NOMO-1 treated with dmso at 0.1 percent for 144 hours (cell line): ENCODE measurements around the gene TMC2.
"Not testable (repeated sequence)": the region's sequence is repeated elsewhere in the genome, so short reads cannot be mapped to it uniquely, and the experiment has no call there.

ENCODE experiments used
- DNase-seq: peaks from one replicate; lab custom pipeline; 2025; ENCODE audit not compliant: unreplicated experiment; lab: John Stamatoyannopoulos, UW

TMC2 gene

DNA sequence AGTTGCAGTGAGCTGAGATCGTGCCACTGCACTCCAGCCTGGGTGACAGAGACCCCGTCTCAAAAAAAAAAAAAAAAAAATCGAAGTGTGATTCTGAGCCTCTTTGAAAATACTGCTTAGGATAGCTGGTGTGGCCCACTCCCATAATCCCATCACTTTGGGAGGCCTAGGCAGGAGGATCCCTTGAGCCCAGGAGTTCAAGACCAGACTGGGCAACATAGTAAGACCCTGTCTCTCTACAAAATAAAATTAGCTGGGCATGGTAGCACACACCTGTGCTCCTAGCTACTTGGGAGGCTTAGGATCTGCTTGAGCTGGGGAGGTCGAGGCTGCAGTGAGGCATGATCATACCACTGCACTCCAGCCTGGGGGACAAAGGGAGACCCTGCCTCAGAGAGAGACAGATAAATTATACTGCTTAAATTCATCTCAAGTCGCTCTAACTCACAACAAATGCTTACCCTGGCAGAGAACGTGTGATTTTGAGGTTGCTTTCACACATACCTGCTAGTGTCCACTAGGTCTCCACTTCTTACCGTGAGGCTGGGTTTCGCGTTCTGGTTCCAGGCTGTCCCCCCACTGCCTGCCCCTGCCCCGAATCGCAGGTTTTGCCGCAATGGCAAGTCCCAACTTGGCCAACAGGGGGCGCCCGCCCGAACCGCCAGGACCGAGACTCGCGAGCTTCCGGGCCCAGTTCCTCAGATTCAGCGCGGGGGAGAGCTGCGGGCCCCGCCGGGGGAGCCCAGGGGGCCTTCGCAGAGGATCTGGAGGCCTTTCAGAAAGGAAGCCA lies 12.3 kb upstream of the TMC2 start:
- peak; percentile 58 for DNase-seq

DNA sequence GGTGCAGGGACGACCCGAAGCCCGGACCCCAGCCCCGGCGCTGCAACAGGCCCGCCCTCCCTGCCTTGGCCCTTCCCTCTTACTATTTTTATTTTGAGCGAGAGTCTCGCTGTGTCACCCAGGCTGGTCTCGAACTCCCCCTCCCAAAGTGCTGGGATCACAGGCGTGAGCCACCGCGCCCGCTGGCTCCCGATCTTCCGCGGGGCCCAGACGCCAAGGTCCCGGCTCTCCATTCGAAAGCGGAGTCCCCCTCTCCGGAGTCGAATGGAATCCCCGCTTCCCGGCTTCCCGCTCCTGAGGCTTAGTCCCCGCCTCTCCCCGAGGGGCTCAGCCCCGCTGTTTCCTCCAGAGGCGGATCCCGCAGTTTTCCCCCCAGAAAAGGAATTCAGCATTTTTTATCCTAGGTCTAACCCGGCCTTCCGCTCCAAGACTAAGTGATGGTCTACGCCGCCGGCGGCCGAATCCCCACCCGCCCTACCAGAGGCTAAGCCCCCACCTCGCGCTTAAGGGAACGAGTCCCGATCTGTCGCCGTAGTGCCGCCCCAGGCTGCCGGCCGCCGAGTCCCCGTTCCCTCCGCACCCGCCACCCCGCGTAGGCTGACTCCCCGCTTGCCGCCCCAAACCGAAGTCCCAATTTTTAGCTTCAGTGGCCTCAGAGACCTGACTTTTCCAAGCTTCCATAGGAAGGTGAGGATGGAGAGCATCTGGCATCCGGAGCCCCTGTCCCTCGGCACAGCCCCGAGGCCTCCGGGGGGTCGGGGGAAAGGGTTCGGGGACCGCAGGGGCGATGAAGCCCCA lies 11.5 kb upstream of the TMC2 start:
- no peak for DNase-seq

DNA sequence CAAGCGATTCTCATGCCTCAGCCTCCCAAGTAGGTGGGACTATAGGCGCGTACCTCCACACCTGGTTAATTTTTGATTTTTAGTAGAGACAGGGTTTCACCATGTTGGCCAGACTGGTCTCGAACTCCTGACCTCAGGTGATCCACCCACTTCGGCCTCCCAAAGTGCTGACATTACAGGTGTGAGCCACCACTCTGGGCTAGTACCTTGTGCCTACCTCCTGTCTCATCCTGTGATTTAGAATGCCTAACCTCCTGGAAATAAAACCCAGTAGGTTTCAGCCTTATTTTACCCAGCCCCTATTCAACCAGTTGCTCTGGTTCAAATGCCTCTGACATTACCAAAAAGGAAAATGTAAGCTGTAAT lies 10.2 kb upstream of the TMC2 start:
- DNase-seq, result not testable (repeated sequence)

DNA sequence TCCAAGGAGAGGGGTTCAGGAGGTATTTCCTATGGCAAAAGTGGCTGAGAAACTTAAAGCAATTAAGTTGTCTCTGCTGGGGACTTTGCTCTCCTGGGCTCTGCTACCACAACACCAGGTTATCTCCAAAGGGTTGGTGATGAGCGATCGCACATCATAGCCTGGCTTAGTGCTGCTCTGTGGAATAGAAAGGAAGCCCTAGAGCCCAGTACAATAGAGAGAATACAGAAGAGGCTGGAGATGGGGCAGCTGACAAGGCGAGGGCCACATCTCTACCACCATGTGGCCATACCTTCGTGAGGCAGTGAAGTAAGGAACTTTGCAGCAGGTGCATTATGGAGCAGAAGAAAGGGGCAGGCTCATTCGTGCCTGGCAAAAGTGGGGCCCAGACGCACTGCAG lies 8.6 kb upstream of the TMC2 start:
- no peak for DNase-seq

DNA sequence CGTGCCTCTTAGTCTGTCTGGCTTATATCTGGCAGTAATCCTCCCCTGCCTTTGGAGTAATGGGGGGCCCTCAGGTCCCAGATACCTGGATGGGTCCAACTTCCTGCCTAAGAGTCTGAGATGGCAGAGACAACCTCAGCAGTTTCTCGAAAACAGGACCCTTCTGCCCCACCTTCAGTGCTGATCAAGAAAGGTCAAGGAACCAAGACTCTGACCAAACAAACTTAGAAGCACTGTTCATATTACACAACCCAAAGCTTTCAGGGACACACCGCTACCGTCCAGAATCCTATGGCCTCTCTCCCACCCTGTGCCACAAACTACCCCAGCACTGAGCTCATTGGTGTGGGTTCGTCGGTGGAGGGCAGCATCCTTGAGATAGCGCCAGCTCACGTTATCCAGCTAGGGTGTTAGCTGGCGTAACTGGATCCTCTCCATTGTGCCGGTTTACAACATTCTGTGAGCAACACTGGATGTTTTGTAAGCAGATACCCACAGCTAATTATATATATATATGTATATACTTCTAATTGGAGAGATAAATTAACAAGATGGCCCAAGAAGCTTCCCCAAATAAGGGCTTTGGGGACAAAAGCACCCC lies 7.6 kb upstream of the TMC2 start:
- DNase-seq, result no peak

DNA sequence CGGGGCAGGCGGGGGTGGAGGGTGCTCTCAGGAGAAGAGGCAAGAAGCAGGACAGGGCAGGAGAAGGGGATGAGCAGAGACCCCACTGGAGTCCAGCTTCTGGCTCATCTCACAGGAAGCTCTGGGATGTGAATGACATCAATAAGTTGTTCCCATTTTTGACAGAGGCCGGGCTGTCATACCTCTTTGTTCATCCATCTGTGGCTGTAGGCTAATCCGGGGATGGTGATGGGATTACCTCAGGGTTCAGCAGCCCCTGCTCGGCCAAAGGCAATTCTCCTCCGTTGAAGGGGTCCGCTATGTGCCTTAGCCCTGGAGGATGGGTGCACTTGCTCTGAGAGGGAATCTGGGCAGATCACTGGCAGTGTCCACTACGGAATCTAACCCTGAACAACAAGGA lies 3.3 kb upstream of the TMC2 start:
- DNase-seq, result no peak

DNA sequence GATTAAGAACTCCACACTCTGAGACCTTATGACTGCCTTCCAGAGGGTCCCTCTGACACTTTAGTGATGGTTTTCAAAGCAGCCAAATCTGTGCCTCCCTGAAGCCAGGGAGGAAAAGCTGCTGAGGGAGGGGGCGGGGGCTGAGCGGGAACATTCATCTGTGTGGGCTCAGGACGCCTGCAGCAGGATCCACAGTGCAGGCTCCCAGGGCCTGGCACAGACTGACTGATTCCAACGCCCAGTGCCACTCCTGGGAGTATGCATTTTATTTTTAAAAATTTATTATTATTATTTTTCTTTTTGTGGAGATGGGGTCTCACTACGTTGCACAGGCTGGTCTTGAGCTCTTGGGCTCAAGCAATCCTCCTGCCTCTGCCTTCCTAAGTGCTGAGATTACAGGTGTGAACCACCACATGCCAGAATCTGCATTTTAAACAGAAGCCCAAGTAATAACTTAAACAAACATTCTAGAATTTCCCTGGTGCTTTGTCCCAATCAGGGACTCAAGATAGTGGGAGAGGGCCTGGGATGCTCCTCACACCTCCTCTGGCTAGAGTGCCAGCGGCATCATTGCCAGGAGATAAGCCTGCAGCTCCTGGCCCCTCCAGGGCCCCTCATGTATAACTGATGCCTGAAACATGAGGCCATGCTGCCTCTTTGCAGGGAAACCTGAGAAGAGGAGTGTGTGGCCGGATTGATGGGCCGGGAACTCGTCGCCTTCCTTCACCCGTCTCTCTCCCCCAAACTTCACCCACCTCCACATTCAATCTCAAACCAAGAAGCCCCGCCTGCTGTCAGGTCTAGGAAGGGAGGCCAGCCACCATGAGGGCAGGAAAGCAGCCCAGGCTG lies 438 bp upstream of the TMC2 start:
- DNase-seq, result no peak

DNA sequence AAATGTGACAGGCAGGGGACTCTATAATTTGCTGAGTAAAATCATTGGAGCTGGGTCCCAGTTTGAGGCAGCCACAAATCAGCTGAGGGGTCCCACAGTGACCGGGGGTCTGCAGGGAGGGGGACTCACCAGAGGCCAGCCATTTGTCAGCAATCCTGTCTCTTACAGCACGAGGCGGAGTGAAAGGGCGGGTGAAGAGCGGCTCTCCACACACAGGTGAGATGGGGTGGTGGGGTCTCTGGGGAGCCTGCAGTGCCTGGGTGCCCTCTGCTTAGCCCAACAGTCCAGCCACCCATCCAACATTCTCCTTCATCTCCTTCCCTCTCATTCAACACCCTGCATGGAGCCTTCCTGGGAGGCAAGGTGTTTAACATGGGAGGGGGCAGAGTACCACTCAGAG lies 728 bp downstream of the TMC2 start:
- no peak for DNase-seq

DNA sequence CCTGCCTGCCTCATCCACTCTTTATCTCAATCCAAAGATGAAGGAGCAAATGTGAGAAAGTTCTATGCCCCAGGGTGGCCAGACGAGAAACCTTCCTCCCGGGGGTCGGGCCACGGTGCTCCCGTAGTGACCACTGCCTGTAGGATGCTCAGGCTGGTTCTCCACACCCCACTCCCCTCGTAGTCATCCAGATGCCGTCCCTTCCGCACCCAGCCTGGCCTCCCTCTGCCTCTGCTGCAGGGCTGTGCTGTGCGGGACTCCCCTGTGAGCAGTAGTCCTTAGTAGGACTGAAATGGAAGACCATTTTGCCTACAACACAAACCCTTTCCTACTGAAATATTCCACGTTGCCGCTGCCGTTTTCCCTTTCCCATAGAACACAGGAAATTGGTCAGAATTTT lies 2.0 kb downstream of the TMC2 start:
- no peak for DNase-seq

DNA sequence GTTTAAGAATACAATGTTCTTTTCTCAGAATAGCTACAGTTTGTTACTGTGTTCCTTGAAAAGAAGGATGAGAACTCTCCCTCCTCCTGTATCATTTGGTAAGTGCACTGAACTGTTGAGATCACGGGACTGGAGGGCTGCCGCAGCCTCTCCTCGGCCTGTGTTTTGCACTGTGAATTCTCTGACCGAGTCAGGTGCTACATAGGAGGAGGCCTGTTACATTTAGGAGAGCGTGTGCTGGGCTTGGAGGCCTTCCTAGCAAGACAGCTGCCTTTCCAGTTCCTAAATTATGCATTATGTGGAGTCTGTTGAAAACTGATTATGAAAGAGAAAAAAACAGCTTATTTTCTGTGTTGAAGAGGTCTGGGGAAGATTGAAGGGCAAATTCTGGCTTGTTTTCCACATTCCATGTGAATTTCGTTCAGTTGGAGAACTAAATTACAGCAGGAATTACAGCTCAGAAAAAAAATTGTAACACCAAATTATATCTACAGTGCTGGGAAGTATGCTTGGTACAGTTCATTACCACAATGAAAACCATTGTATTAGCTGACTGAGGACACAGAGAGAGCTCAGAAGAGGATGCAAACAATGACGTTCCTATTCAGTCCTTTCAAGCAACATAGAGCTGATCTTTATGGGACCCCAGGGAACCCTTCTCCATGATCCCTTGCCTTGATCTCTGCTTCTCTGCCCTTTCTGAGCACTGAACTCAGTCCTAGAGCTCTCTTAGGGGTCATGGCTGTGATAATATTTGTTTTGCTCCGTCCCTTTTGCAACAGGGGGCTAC lies 2.8 kb downstream of the TMC2 start:
- DNase-seq, result no peak

DNA sequence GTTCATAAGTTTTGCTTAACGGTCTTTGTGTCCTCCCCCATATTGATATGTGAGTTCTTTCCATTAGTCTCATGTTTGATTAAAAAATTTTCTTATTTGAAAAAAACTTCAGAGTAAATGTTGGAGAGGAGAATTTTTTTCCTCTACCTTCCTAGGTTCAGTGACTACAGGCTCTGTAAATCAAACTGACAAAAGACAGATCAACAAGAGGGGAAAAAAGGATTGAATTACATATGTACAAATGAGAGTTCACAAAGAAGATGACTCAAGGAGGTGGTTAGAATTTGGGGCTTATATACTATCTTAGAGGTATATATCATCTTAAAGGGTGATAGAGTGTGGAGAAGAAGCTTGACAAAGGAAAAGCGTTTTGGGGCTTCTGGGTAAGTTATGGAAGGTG lies 5.6 kb downstream of the TMC2 start:
- no peak for DNase-seq

DNA sequence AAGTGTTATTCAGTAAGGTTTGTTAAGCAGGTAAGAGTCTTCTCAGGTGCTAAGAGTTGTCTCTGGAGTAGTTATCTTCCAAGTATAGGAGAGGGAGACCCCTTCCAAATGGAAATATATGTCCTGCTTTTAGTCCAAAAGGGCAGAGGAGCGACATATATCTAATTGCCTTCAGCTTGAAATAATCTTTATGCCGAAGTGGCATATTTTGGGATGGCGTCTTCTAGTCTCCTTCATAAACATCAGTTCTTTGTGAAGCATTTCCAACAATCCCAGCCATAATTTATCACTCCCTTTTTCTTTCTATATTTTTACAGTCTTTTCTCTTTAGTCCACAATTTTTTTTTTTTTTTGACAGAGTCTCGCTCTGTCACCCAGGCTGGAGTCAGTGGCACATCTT lies 6.0 kb downstream of the TMC2 start:
- no peak for DNase-seq

DNA sequence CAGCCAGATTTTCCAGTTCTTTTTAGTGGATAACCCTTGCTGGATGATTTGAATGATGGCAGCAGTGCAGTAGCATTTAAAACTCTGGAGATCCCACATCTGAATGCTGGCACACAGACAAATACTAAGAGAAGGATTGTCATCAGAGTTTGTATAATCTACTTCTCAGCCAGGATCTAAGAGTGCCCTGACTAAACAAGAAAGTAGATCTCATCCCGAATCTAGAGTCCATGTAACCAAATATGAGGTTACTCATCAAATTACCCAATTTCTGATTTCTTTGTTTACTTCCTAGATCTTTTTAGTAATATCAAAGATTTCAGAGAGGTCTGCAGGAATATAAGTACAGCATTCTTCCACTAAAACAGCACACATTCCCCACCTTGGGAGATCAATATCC lies 7.8 kb downstream of the TMC2 start:
- DNase-seq, result no peak

DNA sequence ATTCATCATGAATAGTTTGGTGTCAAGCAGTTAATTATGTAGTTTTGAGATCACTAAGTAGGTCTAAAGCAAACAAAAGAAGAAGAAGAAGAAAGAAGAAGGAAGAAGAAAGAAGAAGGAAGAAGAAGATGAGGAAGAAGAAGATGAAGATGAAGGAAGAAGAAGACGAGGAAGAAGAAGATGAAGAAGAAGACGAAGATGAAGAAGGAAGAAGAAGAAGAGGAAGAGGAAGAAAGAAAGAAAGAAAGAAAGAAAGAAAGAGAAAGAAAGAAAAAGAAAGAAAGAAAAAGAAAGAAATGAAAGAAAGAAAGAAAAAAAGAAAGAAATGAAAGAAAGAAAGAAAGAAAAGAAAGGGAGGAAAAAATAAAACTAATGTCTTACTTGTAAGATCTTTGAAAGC lies 9.2 kb downstream of the TMC2 start:
- DNase-seq, result no peak

DNA sequence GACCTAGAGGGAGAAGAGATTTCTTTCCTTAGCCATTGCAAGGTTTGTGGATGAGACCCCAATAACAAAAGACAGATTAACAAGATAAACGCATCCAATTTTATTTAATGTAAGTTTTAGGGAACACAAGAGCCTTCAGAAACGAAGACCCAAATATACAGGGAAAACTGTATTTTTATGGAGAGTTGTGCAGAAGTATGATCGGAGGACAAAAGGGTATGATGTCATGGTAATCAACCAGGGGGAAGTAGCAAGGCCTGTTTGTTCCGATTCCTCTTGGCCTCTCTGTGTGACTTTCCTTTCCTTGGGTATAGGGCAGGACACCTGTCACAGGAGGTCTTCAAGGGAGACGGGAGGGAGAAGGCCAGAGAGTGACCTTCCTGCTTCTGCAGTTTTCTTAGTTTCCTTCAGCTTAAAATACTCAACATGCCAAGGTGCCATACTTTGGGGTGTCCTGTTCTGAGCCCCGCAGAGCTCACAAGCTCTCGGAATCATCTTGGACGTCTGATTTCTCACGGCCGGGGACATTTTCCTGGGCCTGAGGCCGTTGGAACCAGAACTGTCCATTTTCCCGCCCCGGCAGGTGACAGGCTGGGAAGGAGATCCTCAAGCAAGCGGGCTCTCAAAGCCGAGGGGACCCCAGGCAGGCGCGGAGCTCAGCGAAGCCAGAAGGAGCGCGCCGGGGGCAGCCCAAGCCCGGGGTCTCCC lies 21.7 kb downstream of the TMC2 start:
- no peak for DNase-seq

DNA sequence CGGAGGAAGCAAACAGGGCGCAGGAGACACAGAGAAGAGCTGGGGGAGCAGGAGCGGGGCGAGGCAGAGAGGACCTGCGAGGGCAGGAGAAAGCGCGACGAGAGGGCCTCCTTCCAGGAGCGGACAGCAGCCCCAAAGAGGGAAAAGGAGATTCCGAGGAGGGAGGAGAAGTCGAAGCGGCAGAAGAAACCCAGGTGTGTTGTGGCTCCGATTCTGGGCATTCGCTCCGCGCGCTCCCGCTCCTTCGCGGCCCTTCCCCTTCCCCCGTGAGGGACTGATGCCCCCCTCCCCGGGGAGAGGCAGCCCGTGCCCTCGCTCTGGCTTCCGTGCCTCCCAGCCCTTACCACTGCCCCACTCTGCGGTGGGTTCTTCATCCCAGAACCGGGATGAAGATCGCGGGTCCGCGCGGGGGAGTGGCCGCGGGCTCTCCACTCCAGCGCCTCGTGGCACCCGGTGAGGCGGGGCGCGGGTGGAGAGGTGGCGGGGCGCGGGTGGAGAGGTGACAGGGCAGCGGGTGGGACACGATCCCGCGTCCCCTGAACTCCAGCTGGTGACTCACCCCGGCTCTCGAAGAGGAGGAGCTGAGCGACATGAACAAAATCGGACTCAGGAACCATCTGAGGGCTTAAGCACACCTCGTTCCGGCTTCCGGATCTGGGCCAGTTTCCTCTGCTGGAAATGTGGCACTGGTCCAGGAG lies 22.4 kb downstream of the TMC2 start:
- no peak for DNase-seq

DNA sequence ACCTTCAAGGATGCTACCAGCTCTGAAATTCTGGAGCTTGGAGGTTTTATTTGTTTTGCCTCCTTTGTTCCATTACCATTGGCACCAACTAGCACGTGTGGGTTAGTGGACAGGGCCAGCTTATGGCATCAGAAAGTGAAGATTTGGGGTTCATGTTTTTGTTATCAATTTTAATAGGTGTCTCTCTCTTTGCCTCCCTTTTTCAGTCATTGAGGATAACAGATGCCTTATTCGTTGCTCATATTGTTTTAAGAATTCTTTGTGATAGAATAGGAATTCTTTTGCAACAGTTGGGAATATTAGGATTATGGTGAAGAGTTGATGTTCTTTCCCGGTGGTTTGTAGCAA lies 22.9 kb downstream of the TMC2 start:
- DNase-seq, result no peak

DNA sequence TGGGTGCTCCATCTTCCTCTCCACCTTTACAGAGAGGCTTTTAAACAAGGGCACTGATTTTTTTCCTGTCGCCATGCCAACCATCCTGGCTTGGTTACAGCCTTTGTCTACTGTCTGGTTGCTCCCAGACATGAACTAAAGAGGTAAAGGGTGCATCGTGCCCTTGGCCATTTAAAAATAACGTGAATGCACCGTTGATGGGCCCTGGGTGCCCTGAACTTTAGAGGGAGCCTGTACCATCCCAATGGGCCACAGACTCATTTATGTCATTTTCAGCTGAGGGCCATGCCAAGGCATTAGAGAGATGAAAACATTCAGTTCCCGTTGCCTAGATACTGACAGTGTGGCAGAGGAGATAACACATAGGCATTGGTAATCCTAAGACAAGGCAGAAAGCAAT lies 23.3 kb downstream of the TMC2 start:
- no peak for DNase-seq

DNA sequence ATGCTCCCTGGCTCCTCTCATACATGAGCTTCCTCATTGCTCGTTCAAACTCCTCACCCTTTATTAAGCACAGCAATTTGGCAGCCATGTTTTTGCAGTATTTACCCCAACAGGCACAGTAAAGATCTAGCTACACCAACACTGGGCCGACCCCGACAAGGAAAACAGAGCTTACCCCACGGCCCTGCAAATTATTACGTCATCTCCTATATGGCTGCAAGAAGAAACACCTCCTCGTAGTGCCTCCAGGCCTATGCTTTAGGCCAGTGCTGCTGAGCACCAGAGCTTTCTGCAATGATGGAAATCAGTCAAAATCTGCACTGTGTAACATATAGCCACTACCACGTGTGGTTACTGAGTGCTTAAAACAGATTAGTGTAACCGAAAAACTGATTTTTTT lies 26.7 kb downstream of the TMC2 start:
- no peak for DNase-seq
